IMR-90 (cell line): ENCODE results near the gene DRICH1. TPM values are rescaled to one million over a fixed set of nuclear protein-coding genes. Genes with fewer than 3 reads are reported as not detected.

Experiments
- ATAC-seq: fragments of 200-7000 bp; cut with Tn5 transposase; 2 replicates; pipeline ENCODE4 v1.9.1; 2020; ENCODE audit warnings: low read depth, mild to moderate bottlenecking, moderate library complexity
- BruUV-seq: library from RNA; stranded (reverse); fragments of 400-500 nt; replicated peaks from 2 replicates; lab custom pipeline; 2021; lab: Mats Ljungman, UMichigan
- CTCF ChIA-PET: fragments of 300-600 bp; formaldehyde crosslinking; extraction: SDS; loops from one replicate; lab custom pipeline; 2021; ENCODE audit warnings: antibody characterized with exemption; lab: Yijun Ruan, JAX
- POLR2A ChIA-PET: fragments of 300-600 bp; sonication (Branson Sonifier 250); formaldehyde crosslinking; loops from one replicate; lab custom pipeline; 2022; ENCODE audit warnings: antibody characterized with exemption; ENCODE audit not compliant: unreplicated experiment; lab: Charles Lee
- DNase-seq: peaks from one replicate; pipeline ENCODE4 v3.0.0; 2013
- H2AFZ ChIP-seq: replicated peaks from 2 replicates; pipeline ENCODE3; 2013; ENCODE audit warnings: low read length, mild to moderate bottlenecking; ENCODE audit not compliant: poor library complexity
- H2AK5ac ChIP-seq: 2 replicates; pipeline ENCODE4 v1.6.1; 2013; ENCODE audit warnings: low read depth, low read length, inconsistent platforms
- H2AK9ac ChIP-seq: replicated peaks from 2 replicates; pipeline ENCODE3; 2013; ENCODE audit warnings: mild to moderate bottlenecking, low read depth, low read length, moderate library complexity; ENCODE audit not compliant: poor library complexity
- H2BK120ac ChIP-seq: 2 replicates; pipeline ENCODE4 v1.6.1; 2013; ENCODE audit warnings: low read depth, low read length, inconsistent platforms
- H2BK15ac ChIP-seq: 3 replicates; pipeline ENCODE4 v1.6.1; 2013; ENCODE audit warnings: low read depth, low read length, inconsistent platforms
- H2BK20ac ChIP-seq: 2 replicates; pipeline ENCODE4 v1.6.1; 2013; ENCODE audit warnings: low read depth, mild to moderate bottlenecking, inconsistent platforms, low read length, moderate library complexity
- H2BK5ac ChIP-seq: 2 replicates; pipeline ENCODE4 v1.6.1; 2013; ENCODE audit warnings: mild to moderate bottlenecking, low read depth, low read length, inconsistent platforms; ENCODE audit not compliant: poor library complexity, severe bottlenecking
- H3K14ac ChIP-seq: replicated peaks from 2 replicates; pipeline ENCODE4 v1.6.1; 2013; ENCODE audit warnings: low read depth, low read length, inconsistent platforms
- H3K18ac ChIP-seq: 2 replicates; pipeline ENCODE4 v1.6.1; 2013; ENCODE audit warnings: low read depth, low read length, control low read depth
- H3K23ac ChIP-seq: 2 replicates; pipeline ENCODE4 v1.6.1; 2013; ENCODE audit warnings: low read depth, low read length, inconsistent platforms
- H3K27ac ChIP-seq: 2 replicates; pipeline ENCODE4 v1.5.1; 2013; ENCODE audit warnings: mild to moderate bottlenecking, control low read depth, low read length; ENCODE audit not compliant: insufficient read depth
- H3K27me3 ChIP-seq: 2 replicates; pipeline ENCODE4 v1.6.1; 2013; ENCODE audit warnings: low read length; ENCODE audit not compliant: control insufficient read depth, insufficient read depth
- H3K36me3 ChIP-seq: 2 replicates; pipeline ENCODE4 v1.6.1; 2013; ENCODE audit warnings: low read length, mixed read lengths; ENCODE audit not compliant: control insufficient read depth, insufficient read depth
- H3K4ac ChIP-seq: 2 replicates; pipeline ENCODE4 v1.6.1; 2013; ENCODE audit warnings: low read depth, low read length, inconsistent platforms
- H3K4me1 ChIP-seq: 2 replicates; pipeline ENCODE4 v1.6.1; 2013; ENCODE audit warnings: low read length, mixed read lengths; ENCODE audit not compliant: control insufficient read depth, insufficient read depth
- H3K4me2 ChIP-seq: 2 replicates; pipeline ENCODE4 v1.6.1; 2013; ENCODE audit warnings: low read depth, mild to moderate bottlenecking, control low read depth, low read length, moderate library complexity
- H3K4me3 ChIP-seq: 2 replicates; pipeline ENCODE4 v1.5.1; 2013; ENCODE audit warnings: low read depth, mild to moderate bottlenecking, control low read depth, low read length, moderate library complexity; ENCODE audit not compliant: insufficient read depth
- H3K56ac ChIP-seq: 2 replicates; pipeline ENCODE4 v1.6.1; 2013; ENCODE audit warnings: low read length, inconsistent platforms; ENCODE audit not compliant: insufficient read depth; ENCODE audit errors: extremely low read depth
- H3K79me1 ChIP-seq, 2 experiments: 2 replicates each; pipeline ENCODE4 v1.6.1; 2013; ENCODE audit warnings: low read length in 2 of 2, inconsistent platforms in 1 of 2, low read depth in 1 of 2
- H3K9ac ChIP-seq: 2 replicates; pipeline ENCODE4 v1.6.1; 2013; ENCODE audit warnings: low read depth, low read length, control low read depth
- H3K9me1 ChIP-seq: 2 replicates; pipeline ENCODE4 v1.6.1; 2013; ENCODE audit warnings: low read length, inconsistent platforms; ENCODE audit not compliant: insufficient read depth
- H3K9me3 ChIP-seq: 2 replicates; pipeline ENCODE4 v1.6.1; 2013; ENCODE audit warnings: low read length; ENCODE audit not compliant: control insufficient read depth, insufficient read depth
- H4K20me1 ChIP-seq: 2 replicates; pipeline ENCODE4 v1.6.1; 2013; ENCODE audit warnings: low read length, inconsistent platforms; ENCODE audit not compliant: insufficient read depth
- H4K5ac ChIP-seq: 2 replicates; pipeline ENCODE4 v1.6.1; 2013; ENCODE audit warnings: mild to moderate bottlenecking, low read depth, low read length, control low read depth
- H4K8ac ChIP-seq, 2 experiments: 2 replicates each; pipeline ENCODE4 v1.6.1; 2013; ENCODE audit warnings: low read depth in 2 of 2, low read length in 2 of 2, control low read depth in 1 of 2, inconsistent platforms in 1 of 2
- H4K91ac ChIP-seq: 2 replicates; pipeline ENCODE4 v1.6.1; 2013; ENCODE audit warnings: low read depth, low read length, inconsistent platforms; ENCODE audit not compliant: insufficient read depth
- BHLHE40 ChIP-seq: fragments of 150-350 bp; IDR thresholded peaks from 2 replicates; pipeline ENCODE4 v1.6.1; 2016; ENCODE audit warnings: mild to moderate bottlenecking, low read depth, low read length
- CEBPB ChIP-seq: IDR thresholded peaks from 2 replicates; pipeline ENCODE4 v1.6.1; 2012; ENCODE audit warnings: low read depth, low read length, improper control_type of control experiment
- CHD1 ChIP-seq: IDR thresholded peaks from 2 replicates; pipeline ENCODE4 v1.6.1; 2012; ENCODE audit warnings: low read depth, low read length, improper control_type of control experiment
- FOS ChIP-seq: fragments of 150-350 bp; IDR thresholded peaks from 2 replicates; pipeline ENCODE4 v1.6.1; 2016; ENCODE audit warnings: low read depth, low read length
- MAFK ChIP-seq: IDR thresholded peaks from 2 replicates; pipeline ENCODE4 v1.6.1; 2012; ENCODE audit warnings: low read depth, low read length, improper control_type of control experiment
- MAZ ChIP-seq: IDR thresholded peaks from 2 replicates; pipeline ENCODE4 v1.6.1; 2012; ENCODE audit warnings: low read depth, mild to moderate bottlenecking, low read length, improper control_type of control experiment, moderate library complexity, borderline replicate concordance
- MXI1 ChIP-seq: IDR thresholded peaks from 2 replicates; pipeline ENCODE4 v1.6.1; 2012; ENCODE audit warnings: low read depth, mild to moderate bottlenecking, low read length, moderate library complexity, borderline replicate concordance
- NFE2L2 ChIP-seq: fragments of 150-350 bp; IDR thresholded peaks from 2 replicates; pipeline ENCODE4 v1.6.1; 2016; ENCODE audit warnings: low read depth, mild to moderate bottlenecking, low read length
- POLR2A ChIP-seq: IDR thresholded peaks from 2 replicates; pipeline ENCODE4 v1.6.1; 2012; ENCODE audit warnings: mild to moderate bottlenecking, low read depth, low read length
- RAD21 ChIP-seq: IDR thresholded peaks from 2 replicates; pipeline ENCODE4 v1.6.1; 2012; ENCODE audit warnings: low read length, improper control_type of control experiment
- RCOR1 ChIP-seq: IDR thresholded peaks from 2 replicates; pipeline ENCODE4 v1.6.1; 2012; ENCODE audit warnings: mild to moderate bottlenecking, low read length, improper control_type of control experiment; ENCODE audit not compliant: insufficient replicate concordance
- RFX5 ChIP-seq: IDR thresholded peaks from 2 replicates; pipeline ENCODE4 v1.8.0; 2012; ENCODE audit warnings: low read depth, mild to moderate bottlenecking, low read length, moderate library complexity
- SMC3 ChIP-seq: fragments of 150-350 bp; IDR thresholded peaks from 2 replicates; pipeline ENCODE4 v1.6.1; 2016; ENCODE audit warnings: low read depth, mild to moderate bottlenecking, antibody characterized with exemption, low read length, moderate library complexity
- WGBS, 2 experiments: methylation state at CpG; one replicate each; pipeline versions ENCODE4 v1.1.5 to v1.1.7; 2013; ENCODE audit warnings: missing lambda C conversion rate in 2 of 2; ENCODE audit not compliant: insufficient read length in 1 of 2; ENCODE audit errors: extremely low coverage in 2 of 2; 5-methylcytosine and 5-hydroxymethylcytosine counted together
- dilution Hi-C: fragments of 300-500 bp; cut with HindIII; formaldehyde crosslinking; loops from one replicate; pipeline ENCODE4 v1.14.3; 2018; ENCODE audit warnings: low sequenced_read_pairs; ENCODE audit not compliant: unreplicated experiment
- in situ Hi-C: fragments of 300-500 bp; cut with MboI; formaldehyde crosslinking; loops from 3 replicates; pipeline ENCODE4 v1.14.3; 2019; ENCODE audit warnings: low sequenced_read_pairs, inconsistent platforms, mixed read lengths
- intact Hi-C: fragments of 100-400 bp; cut with micrococcal nuclease; formaldehyde crosslinking; loops from 2 replicates; pipeline ENCODE4 v1.10.0; 2022
- polyA plus RNA-seq, 3 experiments: library from polyadenylated mRNA; depleted of rRNA; stranded (reverse); fragments of >200 nt; gene quantifications; 2 replicates each; pipeline ENCODE4 v1.2.3, GENCODE V29; 2012; ENCODE audit warnings: low replicate concordance in 1 of 3
- total RNA-seq: library from RNA; depleted of rRNA; stranded (reverse); fragments of >200 nt; gene quantifications from 2 replicates; pipeline ENCODE4 v1.2.3, GENCODE V29; 2012
- TF ChIP-seq, protein P1 (sequence below): fragments of 150-350 bp; IDR thresholded peaks from 2 replicates; pipeline ENCODE4 v1.6.1; 2017; ENCODE audit warnings: mild to moderate bottlenecking, antibody characterized with exemption, low read length, low read depth
- TF ChIP-seq, protein P2 (sequence below): fragments of 150-350 bp; IDR thresholded peaks from 2 replicates; pipeline ENCODE4 v1.6.1; 2016; ENCODE audit warnings: low read depth, mild to moderate bottlenecking, low read length, moderate library complexity, borderline replicate concordance
- TF ChIP-seq, protein P3 (sequence below): conservative IDR thresholded peaks from 2 replicates; pipeline ENCODE4 v1.5.1; 2012; ENCODE audit warnings: mild to moderate bottlenecking, low read depth, low read length, improper control_type of control experiment

Gene DRICH1
- total and polyA plus RNA-seq, 2 of the 4 experiments (the other 2 are of a cell fraction) = 0.14 TPM; not detected in 1

DNA sequence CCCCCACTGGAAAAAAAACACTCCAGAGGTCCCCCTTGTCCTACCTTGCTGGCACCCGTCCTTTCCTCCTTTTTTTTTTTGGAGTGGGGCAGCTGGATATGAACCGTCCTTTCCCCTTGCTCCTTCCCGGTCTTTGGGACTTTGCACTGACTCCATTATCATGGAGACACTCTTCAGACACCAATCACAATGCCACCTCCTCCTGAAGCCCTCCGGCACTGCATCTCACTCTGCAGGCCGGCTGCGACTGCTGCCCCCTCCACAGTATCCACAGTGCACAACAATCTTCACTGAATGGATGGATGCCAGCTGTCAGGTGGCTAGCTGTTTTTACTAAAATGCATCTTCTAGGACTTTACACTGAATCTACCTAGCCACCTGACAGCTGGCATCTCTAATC, 46.0 kb upstream of the DRICH1 start:
- Histone ChIP-seq H3K27me3 (no peaks in the 10 kb centered on the region), H3K23ac (no peak overlapping the region), H3K36me3 (peaks cover 6% of the 10 kb centered on the region; the same call in 1 of the 2 replicates), H2BK20ac (no peak overlapping the region), H3K27ac (no peak overlapping the region), H2AK9ac (no peak overlapping the region), H4K91ac (no peak overlapping the region), H3K4me2 (no peak overlapping the region), H3K14ac (no peak overlapping the region), H3K4me1 (no peaks in the 10 kb centered on the region), H2BK120ac (no peak overlapping the region), H3K4ac (no peak overlapping the region), H2AFZ (no peak overlapping the region), H2BK5ac (no peak overlapping the region), H3K18ac (no peak overlapping the region), H3K9me1 (peaks cover 3% of the 10 kb centered on the region), H3K9me3 (no peaks in the 10 kb centered on the region), H4K8ac (no peak overlapping the region), H3K79me1 (no peaks in the 10 kb centered on the region), H2BK15ac (no peak overlapping the region), H3K56ac (no peak overlapping the region), H2AK5ac (no peak overlapping the region), H3K4me3 (no peak overlapping the region), H4K5ac (no peak overlapping the region), H3K9ac (no peak overlapping the region), H4K20me1 (no peaks in the 10 kb centered on the region)
- ATAC-seq = no peak
- DNase-seq = no peak
- no TSS peak for BruUV-seq
- in situ Hi-C loops = no loop called here
- intact Hi-C loops = no loop called here
- WGBS, 2 experiments = no CpG with 5 or more reads among the region's 6 CpGs
- TF ChIP-seq SMC3 (no peak), CHD1 (no peak), FOS (no peak), MAFK (no peak), MAZ (no peak), BHLHE40 (no peak), NFE2L2 (no peak), MXI1 (no peak), RAD21 (no peak), RCOR1 (no peak), RFX5 (no peak), POLR2A (no peak), CEBPB (no peak)
- TF ChIP-seq, protein P1, sequence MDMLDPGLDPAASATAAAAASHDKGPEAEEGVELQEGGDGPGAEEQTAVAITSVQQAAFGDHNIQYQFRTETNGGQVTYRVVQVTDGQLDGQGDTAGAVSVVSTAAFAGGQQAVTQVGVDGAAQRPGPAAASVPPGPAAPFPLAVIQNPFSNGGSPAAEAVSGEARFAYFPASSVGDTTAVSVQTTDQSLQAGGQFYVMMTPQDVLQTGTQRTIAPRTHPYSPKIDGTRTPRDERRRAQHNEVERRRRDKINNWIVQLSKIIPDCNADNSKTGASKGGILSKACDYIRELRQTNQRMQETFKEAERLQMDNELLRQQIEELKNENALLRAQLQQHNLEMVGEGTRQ = no peak
- TF ChIP-seq, protein P2, sequence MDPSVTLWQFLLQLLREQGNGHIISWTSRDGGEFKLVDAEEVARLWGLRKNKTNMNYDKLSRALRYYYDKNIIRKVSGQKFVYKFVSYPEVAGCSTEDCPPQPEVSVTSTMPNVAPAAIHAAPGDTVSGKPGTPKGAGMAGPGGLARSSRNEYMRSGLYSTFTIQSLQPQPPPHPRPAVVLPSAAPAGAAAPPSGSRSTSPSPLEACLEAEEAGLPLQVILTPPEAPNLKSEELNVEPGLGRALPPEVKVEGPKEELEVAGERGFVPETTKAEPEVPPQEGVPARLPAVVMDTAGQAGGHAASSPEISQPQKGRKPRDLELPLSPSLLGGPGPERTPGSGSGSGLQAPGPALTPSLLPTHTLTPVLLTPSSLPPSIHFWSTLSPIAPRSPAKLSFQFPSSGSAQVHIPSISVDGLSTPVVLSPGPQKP = no peak
- TF ChIP-seq, protein P3, sequence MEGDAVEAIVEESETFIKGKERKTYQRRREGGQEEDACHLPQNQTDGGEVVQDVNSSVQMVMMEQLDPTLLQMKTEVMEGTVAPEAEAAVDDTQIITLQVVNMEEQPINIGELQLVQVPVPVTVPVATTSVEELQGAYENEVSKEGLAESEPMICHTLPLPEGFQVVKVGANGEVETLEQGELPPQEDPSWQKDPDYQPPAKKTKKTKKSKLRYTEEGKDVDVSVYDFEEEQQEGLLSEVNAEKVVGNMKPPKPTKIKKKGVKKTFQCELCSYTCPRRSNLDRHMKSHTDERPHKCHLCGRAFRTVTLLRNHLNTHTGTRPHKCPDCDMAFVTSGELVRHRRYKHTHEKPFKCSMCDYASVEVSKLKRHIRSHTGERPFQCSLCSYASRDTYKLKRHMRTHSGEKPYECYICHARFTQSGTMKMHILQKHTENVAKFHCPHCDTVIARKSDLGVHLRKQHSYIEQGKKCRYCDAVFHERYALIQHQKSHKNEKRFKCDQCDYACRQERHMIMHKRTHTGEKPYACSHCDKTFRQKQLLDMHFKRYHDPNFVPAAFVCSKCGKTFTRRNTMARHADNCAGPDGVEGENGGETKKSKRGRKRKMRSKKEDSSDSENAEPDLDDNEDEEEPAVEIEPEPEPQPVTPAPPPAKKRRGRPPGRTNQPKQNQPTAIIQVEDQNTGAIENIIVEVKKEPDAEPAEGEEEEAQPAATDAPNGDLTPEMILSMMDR = no peak
- ChIA-PET POLR2A (no interaction called here), CTCF (no interaction called here)
- dilution Hi-C loops = no loop called here
